Endodermal cell (in vitro differentiated cells): ENCODE results near the gene MT1M. TPM values are rescaled to one million over a fixed set of nuclear protein-coding genes. Genes with fewer than 3 reads are reported as not detected.
A peak's percentile ranks its signal among the peaks of the same experiment; 100 is the strongest.

Experiments
- DNase-seq: peaks from one replicate; pipeline ENCODE4 v3.0.0-alpha.2; 2017
- H3K27ac ChIP-seq: 2 replicates; pipeline ENCODE4 v1.5.1; 2013; ENCODE audit warnings: mild to moderate bottlenecking, low read depth, low read length, moderate library complexity
- H3K27me3 ChIP-seq: 2 replicates; pipeline ENCODE4 v1.6.1; 2013; ENCODE audit warnings: mild to moderate bottlenecking, low read length, moderate library complexity; ENCODE audit not compliant: insufficient read depth, control insufficient read depth, poor library complexity, severe bottlenecking
- H3K36me3 ChIP-seq: 2 replicates; pipeline ENCODE4 v1.7.0; 2013; ENCODE audit warnings: mild to moderate bottlenecking, low read length, moderate library complexity; ENCODE audit not compliant: control insufficient read depth, insufficient read depth
- H3K4me1 ChIP-seq: one replicate; pipeline ENCODE4 v1.7.0; 2013; ENCODE audit warnings: low read length; ENCODE audit not compliant: control insufficient read depth, insufficient read depth
- H3K4me3 ChIP-seq: 2 replicates; pipeline ENCODE4 v1.5.1; 2013; ENCODE audit warnings: mild to moderate bottlenecking, low read length, moderate library complexity
- H3K9ac ChIP-seq: 2 replicates; pipeline ENCODE4 v1.6.1; 2013; ENCODE audit warnings: mild to moderate bottlenecking, low read length, moderate library complexity; ENCODE audit not compliant: poor library complexity, severe bottlenecking; ENCODE audit errors: extremely low read depth
- H3K9me3 ChIP-seq: 2 replicates; pipeline ENCODE4 v1.6.1; 2013; ENCODE audit warnings: mild to moderate bottlenecking, low read length, moderate library complexity; ENCODE audit not compliant: control insufficient read depth
- H3K27ac Mint-ChIP-seq: 2 replicates; pipeline ENCODE4 v1.8.0; 2020; ENCODE audit warnings: mixed read lengths
- H3K27me3 Mint-ChIP-seq: 2 replicates; pipeline ENCODE4 v1.8.0; 2021; ENCODE audit warnings: mild to moderate bottlenecking, mixed read lengths; ENCODE audit not compliant: insufficient read depth
- H3K36me3 Mint-ChIP-seq: 2 replicates; pipeline ENCODE4 v1.8.0; 2020; ENCODE audit warnings: low read depth, mixed read lengths
- H3K4me1 Mint-ChIP-seq: 2 replicates; pipeline ENCODE4 v1.8.0; 2020; ENCODE audit warnings: mixed read lengths
- H3K4me3 Mint-ChIP-seq: 2 replicates; pipeline ENCODE4 v1.8.0; 2020; ENCODE audit warnings: mild to moderate bottlenecking, moderate library complexity, mixed read lengths
- H3K9me3 Mint-ChIP-seq: 2 replicates; pipeline ENCODE4 v1.8.0; 2020; ENCODE audit warnings: mild to moderate bottlenecking, mixed read lengths
- CTCF ChIP-seq: fragments of 200-600 bp; sonication (generic); conservative IDR thresholded peaks from 2 replicates; pipeline ENCODE4 v1.5.0; 2021; ENCODE audit warnings: antibody characterized with exemption, mild to moderate bottlenecking
- WGBS, 2 experiments: methylation state at CpG; one replicate each; pipeline versions ENCODE4 v1.1.5 to v1.1.7; 2013; ENCODE audit warnings: missing lambda C conversion rate in 2 of 2, mixed read lengths in 1 of 2; ENCODE audit not compliant: insufficient coverage in 1 of 2, insufficient read length in 1 of 2; 5-methylcytosine and 5-hydroxymethylcytosine counted together
- total RNA-seq, 2 donors: library from RNA; stranded (reverse); fragmentation: NEBNext Ultra II Directional in 1 of 2; extraction: Animal tissue kit (Norgen Biotek cat#: 25700) in 1 of 2; gene quantifications; 2 replicates in 1 of 2; 3 replicates in 1 of 2; pipeline ENCODE4 v1.2.1, GENCODE V29; 2021

Gene MT1M
- total RNA-seq, 2 donors from 2014 or later: not detected

- Histone ChIP-seq H3K27me3 (peaks cover 96% of the 10 kb centered on the region), H3K4me1 (no peaks in the 10 kb centered on the region), H3K9me3 (no peaks in the 10 kb centered on the region), H3K36me3 (no peaks in the 10 kb centered on the region), H3K4me3 (no peak overlapping the region), H3K27ac (no peak overlapping the region), H3K9ac (no peak overlapping the region)
- Mint-ChIP-seq H3K9me3 (no peaks in the 10 kb centered on the region), H3K27ac (no peak overlapping the region), H3K4me3 (no peak overlapping the region), H3K27me3 (peaks cover 95% of the 10 kb centered on the region), H3K4me1 (peaks cover 17% of the 10 kb centered on the region), H3K36me3 (no peaks in the 10 kb centered on the region)
- TF ChIP-seq CTCF: no peak
- DNase-seq: no peak
- WGBS, 2 experiments: 63 to 72% methylated on average over 10 of the region's 10 CpGs
These were observed 1.3 kb upstream of the MT1M start for GRCh38 chr16:56631197-56631596.

- H3K27me3 Mint-ChIP-seq: peaks cover 95% of the 10 kb centered on the region
- H3K4me3 ChIP-seq: peak overlapping the region; percentile 67
- no peaks in the 10 kb centered on the region for H3K36me3 Mint-ChIP-seq
- H3K27me3 ChIP-seq: peaks cover 96% of the 10 kb centered on the region
- no peak overlapping the region for H3K27ac Mint-ChIP-seq
- peak overlapping the region; percentile 50 for H3K4me3 Mint-ChIP-seq
- no peak overlapping the region for H3K27ac ChIP-seq
- H3K9me3 ChIP-seq: no peaks in the 10 kb centered on the region
- 20 to 22% methylated on average over 10 to 14 of the region's 14 CpGs for WGBS, 2 experiments
- H3K36me3 ChIP-seq: no peaks in the 10 kb centered on the region
- TF ChIP-seq CTCF: no peak
- H3K4me1 ChIP-seq: no peaks in the 10 kb centered on the region
- H3K9me3 Mint-ChIP-seq: no peaks in the 10 kb centered on the region
- H3K9ac ChIP-seq: no peak overlapping the region
- H3K4me1 Mint-ChIP-seq: peaks cover 17% of the 10 kb centered on the region
- DNase-seq: no peak
These were observed 665 bp upstream of the MT1M start for GRCh38 chr16:56631832-56632155.

GRCh38 chr16:56632848-56633365 is 448 bp downstream of the MT1M start:
- Mint-ChIP-seq H3K36me3 (no peaks in the 10 kb centered on the region), H3K9me3 (no peaks in the 10 kb centered on the region), H3K27me3 (peaks cover 98% of the 10 kb centered on the region), H3K4me3 (peak overlapping the region; percentile 50), H3K4me1 (peaks cover 15% of the 10 kb centered on the region), H3K27ac (no peak overlapping the region)
- no peak for TF ChIP-seq CTCF
- no peak overlapping the region for H3K27ac ChIP-seq
- 17 to 19% methylated on average over 2 to 6 of the region's 6 CpGs for WGBS, 2 experiments
- no peaks in the 10 kb centered on the region for H3K4me1 ChIP-seq
- no peaks in the 10 kb centered on the region for H3K36me3 ChIP-seq
- DNase-seq: no peak
- H3K9me3 ChIP-seq: no peaks in the 10 kb centered on the region
- H3K4me3 ChIP-seq: peak overlapping the region; percentile 67
- H3K27me3 ChIP-seq: peaks cover 99% of the 10 kb centered on the region
- H3K9ac ChIP-seq: no peak overlapping the region
